Measurements from ENCODE around the gene PTPN23.

- TF ChIP-seq CTCF (IDR thresholded peaks at IDR 0.05) (no peak), POLR2A (IDR thresholded peaks at IDR 0.05) (no peak)
These were observed 44.6 kb downstream of the PTPN23 start for GRCh38 chr3:47425383-47425778.

Measured in heart left ventricle (tissue), 13 donors.